ENCODE data around the gene HAVCR2.

The HAVCR2 gene

GRCh38 chr5:157108976-157109375 lies at the start of gene HAVCR2:
TSS of gene HAVCR2 (minus strand) at chr5:157109044. CDS start at chr5:157108983, 61 bp downstream.
- Mint-ChIP-seq H3K36me3 (ENCODE audit: low read depth) (peaks cover 17% of the 10 kb centered on the region), H3K27ac (peak within 1 kb of the TSS; percentile 89), H3K9me3 (no peaks in the 10 kb centered on the region), H3K27me3 (no peaks in the 10 kb centered on the region), H3K4me1 (ENCODE audit: low read depth) (peaks cover 61% of the 10 kb centered on the region), H3K4me3 (peak within 1 kb of the TSS; percentile 76)
- DNase-seq: peak; percentile 61

- Mint-ChIP-seq H3K36me3 (ENCODE audit: low read depth) (no peaks in the 10 kb centered on the region), H3K27me3 (no peaks in the 10 kb centered on the region), H3K4me3 (no peak overlapping the region), H3K4me1 (ENCODE audit: low read depth) (peaks cover 80% of the 10 kb centered on the region), H3K9me3 (no peaks in the 10 kb centered on the region), H3K27ac (peak overlapping the region; percentile 48)
- no peak for DNase-seq
Measured at GRCh38 chr5:157157293-157157891, 48.5 kb upstream of the HAVCR2 start.

DNA sequence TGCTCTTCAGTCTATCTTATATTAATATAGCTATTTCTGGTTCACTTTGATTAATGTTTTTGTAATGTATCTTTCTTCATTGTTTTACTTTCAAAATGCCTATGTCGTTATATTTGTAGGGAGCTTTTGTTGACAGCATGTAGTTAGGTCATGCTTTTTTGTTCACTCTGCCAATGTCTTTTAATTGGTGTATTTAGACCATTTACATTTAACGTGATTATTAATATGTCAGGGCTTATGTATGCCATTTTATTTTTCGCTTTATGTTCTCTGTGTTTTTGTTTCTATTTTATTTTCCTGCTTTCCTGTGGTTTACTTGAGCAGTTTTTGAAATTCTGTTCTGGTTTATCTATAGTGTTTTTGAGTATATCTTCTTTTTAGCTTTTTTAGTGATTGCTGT lies 46.5 kb upstream of the HAVCR2 start:
- DNase-seq: no peak
- H3K36me3 Mint-ChIP-seq (ENCODE audit: low read depth): no peaks in the 10 kb centered on the region
- H3K9me3 Mint-ChIP-seq: no peaks in the 10 kb centered on the region
- peaks cover 87% of the 10 kb centered on the region for H3K4me1 Mint-ChIP-seq (ENCODE audit: low read depth)
- peak overlapping the region; percentile 93 for H3K27ac Mint-ChIP-seq
- H3K4me3 Mint-ChIP-seq: peak overlapping the region; percentile 79
- H3K27me3 Mint-ChIP-seq: no peaks in the 10 kb centered on the region

- peaks cover 69% of the 10 kb centered on the region for H3K4me1 Mint-ChIP-seq (ENCODE audit: low read depth)
- no peak for DNase-seq
- H3K4me3 Mint-ChIP-seq: no peak overlapping the region
- H3K36me3 Mint-ChIP-seq (ENCODE audit: low read depth): no peaks in the 10 kb centered on the region
- H3K27ac Mint-ChIP-seq: peak overlapping the region; percentile 93
- H3K27me3 Mint-ChIP-seq: no peaks in the 10 kb centered on the region
- no peaks in the 10 kb centered on the region for H3K9me3 Mint-ChIP-seq
Measured at GRCh38 chr5:157150995-157151394, 42.2 kb upstream of the HAVCR2 start.

DNA sequence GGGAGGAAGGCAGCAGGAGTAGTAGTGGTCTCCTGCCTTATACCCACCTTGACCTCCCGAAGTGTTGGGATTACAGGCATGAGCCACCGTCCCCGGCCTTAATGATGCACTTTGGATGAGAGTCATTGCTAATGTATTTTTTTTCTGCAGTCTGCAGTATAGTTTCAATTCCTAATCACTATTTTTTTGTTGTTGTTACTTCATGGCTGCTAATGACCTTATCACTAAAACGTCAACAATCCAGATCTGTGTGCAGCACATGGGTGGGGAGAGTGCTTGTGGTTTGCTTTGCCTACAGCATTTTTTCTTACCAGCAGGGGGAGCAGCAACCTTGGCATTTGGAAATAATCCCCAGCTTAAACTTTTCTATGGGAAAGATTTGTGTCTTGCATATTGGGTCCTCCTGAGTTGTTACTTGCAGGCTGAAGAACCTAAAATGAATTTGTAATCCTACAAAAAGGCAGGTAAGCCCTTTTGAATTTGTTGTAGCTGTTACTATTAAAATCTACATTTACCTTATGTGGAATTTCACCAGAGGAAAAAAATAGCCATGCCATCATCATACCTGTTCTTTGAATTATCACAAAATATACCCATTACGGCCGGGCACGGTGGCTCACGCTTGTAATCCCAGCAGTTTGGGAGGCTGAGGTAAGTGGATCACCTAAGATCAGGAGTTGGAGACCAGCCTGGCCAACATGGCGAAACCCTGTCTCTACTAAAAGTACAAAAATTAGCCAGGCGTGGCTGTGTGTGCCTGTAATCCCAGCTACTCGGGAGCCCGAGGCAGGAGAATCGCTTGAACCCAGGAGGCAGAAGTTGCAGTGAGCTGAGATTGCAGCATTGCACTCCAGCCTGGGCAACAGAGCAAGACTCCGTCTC lies 40.1 kb upstream of the HAVCR2 start:
- H3K9me3 Mint-ChIP-seq: no peaks in the 10 kb centered on the region
- no peaks in the 10 kb centered on the region for H3K36me3 Mint-ChIP-seq (ENCODE audit: low read depth)
- DNase-seq: peak; percentile 74
- H3K27me3 Mint-ChIP-seq: no peaks in the 10 kb centered on the region
- H3K4me3 Mint-ChIP-seq: no peak overlapping the region
- peaks cover 52% of the 10 kb centered on the region for H3K4me1 Mint-ChIP-seq (ENCODE audit: low read depth)
- H3K27ac Mint-ChIP-seq: peak overlapping the region; percentile 88

DNA sequence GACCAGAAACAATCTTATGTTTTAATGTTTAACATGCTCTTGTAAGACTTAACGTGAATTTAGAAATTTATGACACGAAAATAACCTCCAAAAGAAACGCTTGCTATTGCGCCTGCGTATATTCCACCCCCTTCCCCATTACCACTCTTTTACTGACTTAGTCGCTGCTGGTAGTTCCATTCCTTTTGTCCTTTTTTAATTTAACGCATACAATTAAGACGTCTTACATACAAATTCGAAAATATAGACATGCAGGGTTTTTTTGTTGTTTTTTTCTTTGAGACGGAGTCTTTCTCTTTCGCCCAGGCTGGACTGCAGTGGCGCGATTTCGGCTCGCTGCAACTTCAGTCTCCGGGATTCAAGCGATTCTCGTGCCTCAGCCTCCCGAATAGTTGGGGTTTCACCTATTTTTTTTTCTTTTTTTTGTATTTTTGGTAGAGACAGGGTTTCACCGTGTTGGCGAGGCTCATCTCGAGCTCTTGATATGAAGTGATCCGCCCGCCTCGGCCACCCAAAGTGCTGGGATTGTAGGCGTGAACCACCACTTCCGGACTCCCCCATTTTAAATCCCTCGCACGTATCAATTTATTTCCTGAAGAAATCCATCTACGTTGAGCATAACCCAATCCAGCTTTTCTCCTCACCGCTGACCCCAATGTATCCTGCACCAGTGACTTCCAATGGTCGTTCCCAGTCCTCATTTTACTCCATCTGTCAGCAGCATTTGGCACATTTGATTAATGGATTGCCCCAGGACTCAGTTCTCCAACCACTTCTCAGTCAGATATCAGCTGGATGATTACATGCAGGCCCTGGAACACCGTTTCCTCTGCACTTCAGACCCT lies 34.5 kb upstream of the HAVCR2 start:
- Mint-ChIP-seq H3K27ac (peak overlapping the region; percentile 98), H3K36me3 (ENCODE audit: low read depth) (peaks cover 46% of the 10 kb centered on the region), H3K4me1 (ENCODE audit: low read depth) (peaks cover 50% of the 10 kb centered on the region), H3K4me3 (peak overlapping the region; percentile 96), H3K9me3 (no peaks in the 10 kb centered on the region), H3K27me3 (no peaks in the 10 kb centered on the region)
- DNase-seq: peak; percentile 67

- DNase-seq: peak; percentile 86
- peak within 1 kb of the TSS; percentile 96 for H3K4me3 Mint-ChIP-seq
- no peaks in the 10 kb centered on the region for H3K9me3 Mint-ChIP-seq
- H3K36me3 Mint-ChIP-seq (ENCODE audit: low read depth): peaks cover 54% of the 10 kb centered on the region
- peaks cover 54% of the 10 kb centered on the region for H3K4me1 Mint-ChIP-seq (ENCODE audit: low read depth)
- peak within 1 kb of the TSS; percentile 98 for H3K27ac Mint-ChIP-seq
- no peaks in the 10 kb centered on the region for H3K27me3 Mint-ChIP-seq
Measured at GRCh38 chr5:157142317-157143126, 33.7 kb upstream of the HAVCR2 start, which contains the start of gene MED7. TSS of gene MED7 (minus strand) at chr5:157142865. CDS start at chr5:157139431, 3,434 bp downstream.

- Mint-ChIP-seq H3K36me3 (ENCODE audit: low read depth) (peaks cover 65% of the 10 kb centered on the region), H3K27ac (peak overlapping the region; percentile 77), H3K9me3 (no peaks in the 10 kb centered on the region), H3K4me3 (no peak overlapping the region), H3K27me3 (no peaks in the 10 kb centered on the region), H3K4me1 (ENCODE audit: low read depth) (peaks cover 73% of the 10 kb centered on the region)
- DNase-seq: no peak
Measured at GRCh38 chr5:157137691-157138090, 28.8 kb upstream of the HAVCR2 start.

DNA sequence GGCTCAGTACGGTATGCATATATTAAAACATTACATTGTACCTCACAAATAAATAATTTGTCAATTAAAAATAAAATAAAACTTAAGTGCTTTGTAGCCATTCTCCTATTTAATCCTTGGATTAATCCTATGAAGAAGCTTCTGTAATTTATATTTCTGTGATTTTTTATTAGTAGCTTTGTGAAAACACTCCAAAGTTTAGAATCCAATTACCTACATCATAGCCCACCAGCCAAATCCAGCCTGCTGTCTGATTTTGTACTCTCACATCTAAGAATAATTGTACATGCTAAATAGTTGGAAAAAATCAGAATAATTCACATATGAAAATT lies 23.4 kb upstream of the HAVCR2 start:
- no peaks in the 10 kb centered on the region for H3K27me3 Mint-ChIP-seq
- peaks cover 43% of the 10 kb centered on the region for H3K4me1 Mint-ChIP-seq (ENCODE audit: low read depth)
- no peak overlapping the region for H3K4me3 Mint-ChIP-seq
- H3K36me3 Mint-ChIP-seq (ENCODE audit: low read depth): peaks cover 12% of the 10 kb centered on the region
- no peak overlapping the region for H3K27ac Mint-ChIP-seq
- no peak for DNase-seq
- no peaks in the 10 kb centered on the region for H3K9me3 Mint-ChIP-seq

DNA sequence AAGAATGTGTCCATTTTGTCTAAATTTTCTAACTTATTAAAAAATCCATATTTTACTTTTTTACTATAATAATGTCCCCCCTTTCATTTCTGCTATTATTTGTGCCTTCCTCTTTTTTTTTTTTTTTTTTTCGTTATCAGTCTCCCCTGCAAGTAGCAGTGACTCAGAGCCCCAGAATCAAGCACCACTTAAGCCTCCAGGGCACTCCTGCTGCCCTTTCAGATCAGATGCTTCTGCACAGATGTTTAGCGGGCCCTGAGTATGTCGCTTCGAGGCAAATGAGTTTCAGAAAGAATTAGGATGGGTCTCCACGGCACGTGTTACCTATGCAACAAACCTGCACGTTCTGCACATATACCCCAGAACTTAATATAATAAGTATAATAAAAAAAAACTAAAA lies 22.1 kb upstream of the HAVCR2 start:
- Mint-ChIP-seq H3K9me3 (no peaks in the 10 kb centered on the region), H3K4me1 (ENCODE audit: low read depth) (peaks cover 34% of the 10 kb centered on the region), H3K4me3 (no peak overlapping the region), H3K27me3 (no peaks in the 10 kb centered on the region), H3K36me3 (ENCODE audit: low read depth) (peaks cover 1% of the 10 kb centered on the region), H3K27ac (no peak overlapping the region)
- DNase-seq: no peak

- H3K4me3 Mint-ChIP-seq: no peak overlapping the region
- H3K9me3 Mint-ChIP-seq: peaks cover 14% of the 10 kb centered on the region
- H3K27ac Mint-ChIP-seq: no peak overlapping the region
Measured at GRCh38 chr5:157121709-157122108, 12.9 kb upstream of the HAVCR2 start.

GRCh38 chr5:157120102-157120501 lies 11.3 kb upstream of the HAVCR2 start:
- Mint-ChIP-seq H3K27me3 (no peaks in the 10 kb centered on the region), H3K27ac (no peak overlapping the region), H3K4me3 (no peak overlapping the region), H3K9me3 (peaks cover 14% of the 10 kb centered on the region), H3K36me3 (ENCODE audit: low read depth) (no peaks in the 10 kb centered on the region), H3K4me1 (ENCODE audit: low read depth) (peaks cover 20% of the 10 kb centered on the region)
- no peak for DNase-seq

More at GRCh38 chr5:157121709-157122108, 12.9 kb upstream of the HAVCR2 start:
- Mint-ChIP-seq H3K4me1 (ENCODE audit: low read depth) (peaks cover 6% of the 10 kb centered on the region), H3K27me3 (no peaks in the 10 kb centered on the region), H3K36me3 (ENCODE audit: low read depth) (no peaks in the 10 kb centered on the region)
- DNase-seq: no peak

DNA sequence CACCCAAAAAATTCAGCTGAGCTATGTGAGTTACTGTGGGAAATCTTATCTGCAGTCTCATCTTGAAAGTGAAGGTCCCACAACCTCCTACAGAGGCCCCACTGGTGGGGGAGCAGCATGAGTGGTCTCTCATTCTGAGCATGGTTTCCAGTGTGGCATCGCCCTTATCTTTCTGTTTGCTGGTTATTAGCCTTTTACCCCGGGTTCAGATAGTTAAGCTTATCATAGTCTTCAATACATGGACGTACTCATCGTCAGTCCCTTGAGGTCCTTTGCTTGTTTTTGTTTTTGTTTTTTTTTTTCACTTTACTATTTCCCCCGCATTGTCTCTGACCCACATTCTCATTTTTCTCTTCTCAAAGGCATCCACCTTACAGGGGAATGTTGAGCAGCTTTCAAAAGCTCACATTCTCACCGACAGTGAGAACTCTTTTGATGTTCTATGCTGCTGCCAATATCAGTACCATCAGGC lies 7.7 kb upstream of the HAVCR2 start:
- DNase-seq: no peak
- peak overlapping the region; percentile 83 for H3K27ac Mint-ChIP-seq
- peaks cover 5% of the 10 kb centered on the region for H3K9me3 Mint-ChIP-seq
- H3K4me3 Mint-ChIP-seq: peak overlapping the region; percentile 38
- H3K4me1 Mint-ChIP-seq (ENCODE audit: low read depth): peaks cover 34% of the 10 kb centered on the region
- no peaks in the 10 kb centered on the region for H3K27me3 Mint-ChIP-seq
- H3K36me3 Mint-ChIP-seq (ENCODE audit: low read depth): no peaks in the 10 kb centered on the region

GRCh38 chr5:157115502-157115901 lies 6.7 kb upstream of the HAVCR2 start:
- Mint-ChIP-seq H3K27ac (no peak overlapping the region), H3K4me3 (no peak overlapping the region), H3K27me3 (no peaks in the 10 kb centered on the region), H3K4me1 (ENCODE audit: low read depth) (peaks cover 37% of the 10 kb centered on the region), H3K9me3 (no peaks in the 10 kb centered on the region), H3K36me3 (ENCODE audit: low read depth) (no peaks in the 10 kb centered on the region)
- DNase-seq: no peak

All from activated T-cell treated with anti-CD3 and anti-CD28 coated beads, Interleukin-2, amount 50 U/mL, for 24 hours (primary cell).